Fibroblast of lung (primary cell): ENCODE data around the gene TMEM250.

Experiments used
- EZH2 ChIP-seq: IDR thresholded peaks from 2 replicates; pipeline ENCODE4 v1.5.1; 2012; ENCODE audit warnings: low read length, control low read depth, mild to moderate bottlenecking; ENCODE audit errors: missing control alignments
- TF ChIP-seq, protein P1 (sequence below), 2 donors: IDR thresholded peaks in 1 of 2; conservative IDR thresholded peaks in 1 of 2; 1 replicate in 1 of 2; 2 replicates in 1 of 2; pipeline ENCODE4 v1.5.1; 2011 to 2012; ENCODE audit warnings: low read length in 2 of 2, control low read depth in 1 of 2, inconsistent platforms in 1 of 2, low read depth in 1 of 2, mild to moderate bottlenecking in 1 of 2

DNA sequence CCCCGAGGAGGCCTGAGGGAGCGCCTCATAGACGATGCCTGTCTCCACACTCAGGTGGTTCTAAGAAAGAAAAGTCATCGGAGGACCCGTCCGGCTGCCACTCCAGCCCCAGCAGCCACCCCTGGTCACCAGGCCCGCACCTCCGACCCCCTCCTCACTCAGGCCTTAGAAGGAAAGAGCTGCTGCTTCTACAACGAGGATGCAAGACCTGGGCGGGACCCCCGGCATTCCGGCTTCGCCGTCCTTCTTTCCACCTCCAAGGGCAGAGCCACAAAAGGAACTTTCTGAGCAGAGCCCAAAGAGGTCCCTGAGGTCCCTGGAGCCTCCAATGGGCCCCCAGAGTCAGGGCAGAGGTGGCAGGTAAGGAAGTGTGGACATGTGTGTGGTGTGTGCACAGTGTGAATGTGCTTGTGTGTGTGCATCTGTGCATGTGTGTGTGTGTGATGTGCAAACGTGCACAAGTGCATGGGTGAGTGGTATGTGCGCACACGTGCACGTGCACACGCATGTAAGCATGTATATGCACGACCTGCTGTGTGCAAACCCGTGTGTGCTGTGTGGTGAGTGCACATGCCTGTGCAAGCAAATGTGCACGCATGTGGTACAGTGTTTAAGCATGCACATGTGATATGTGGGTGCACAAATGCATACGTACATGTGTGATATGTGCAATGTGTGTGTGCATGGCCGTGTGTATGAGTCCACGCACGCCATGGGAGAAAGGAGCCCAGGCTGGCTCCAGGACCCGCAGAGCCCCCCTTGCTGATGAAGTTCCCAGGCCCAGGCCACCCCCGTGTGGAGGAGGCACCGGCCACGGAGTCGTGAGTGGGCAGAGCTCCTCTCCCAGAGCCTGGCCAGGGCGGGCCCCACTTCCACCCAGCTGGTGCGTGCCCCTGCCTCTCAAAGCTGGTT lies 27.7 kb upstream of the TMEM250 start:
- TF ChIP-seq, protein P1, sequence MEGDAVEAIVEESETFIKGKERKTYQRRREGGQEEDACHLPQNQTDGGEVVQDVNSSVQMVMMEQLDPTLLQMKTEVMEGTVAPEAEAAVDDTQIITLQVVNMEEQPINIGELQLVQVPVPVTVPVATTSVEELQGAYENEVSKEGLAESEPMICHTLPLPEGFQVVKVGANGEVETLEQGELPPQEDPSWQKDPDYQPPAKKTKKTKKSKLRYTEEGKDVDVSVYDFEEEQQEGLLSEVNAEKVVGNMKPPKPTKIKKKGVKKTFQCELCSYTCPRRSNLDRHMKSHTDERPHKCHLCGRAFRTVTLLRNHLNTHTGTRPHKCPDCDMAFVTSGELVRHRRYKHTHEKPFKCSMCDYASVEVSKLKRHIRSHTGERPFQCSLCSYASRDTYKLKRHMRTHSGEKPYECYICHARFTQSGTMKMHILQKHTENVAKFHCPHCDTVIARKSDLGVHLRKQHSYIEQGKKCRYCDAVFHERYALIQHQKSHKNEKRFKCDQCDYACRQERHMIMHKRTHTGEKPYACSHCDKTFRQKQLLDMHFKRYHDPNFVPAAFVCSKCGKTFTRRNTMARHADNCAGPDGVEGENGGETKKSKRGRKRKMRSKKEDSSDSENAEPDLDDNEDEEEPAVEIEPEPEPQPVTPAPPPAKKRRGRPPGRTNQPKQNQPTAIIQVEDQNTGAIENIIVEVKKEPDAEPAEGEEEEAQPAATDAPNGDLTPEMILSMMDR (conservative IDR thresholded peaks at IDR 0.05 in 1 of 2, IDR thresholded peaks at IDR 0.05 in 1 of 2; ENCODE audit: low read depth in 1 of 2, low read length in 2 of 2): no peak
- no peak for TF ChIP-seq EZH2
